ENCODE results near the gene TFB2M.

The TFB2M gene

DNA sequence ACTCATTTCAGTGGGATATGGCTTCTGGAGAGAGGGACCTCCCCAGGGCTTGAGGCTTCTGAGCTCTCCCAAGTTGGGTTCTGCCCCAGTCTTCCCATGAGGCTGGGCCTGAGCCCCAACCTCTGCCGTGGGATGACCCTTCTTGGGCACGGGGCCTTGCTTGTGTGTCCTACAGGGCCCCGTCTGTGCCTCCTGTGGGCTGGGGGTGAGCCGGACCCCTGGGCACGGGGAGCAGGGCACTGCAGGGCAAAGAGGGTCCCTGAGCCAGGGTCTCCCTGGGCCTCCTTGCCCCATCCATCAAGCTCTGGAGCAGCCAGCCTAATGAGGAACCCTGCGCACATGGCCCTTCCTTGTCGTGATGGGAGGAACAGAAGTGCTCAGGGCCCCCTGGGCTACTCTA is 53.8 kb downstream of the TFB2M start:
- DNase-seq, result no peak

DNA sequence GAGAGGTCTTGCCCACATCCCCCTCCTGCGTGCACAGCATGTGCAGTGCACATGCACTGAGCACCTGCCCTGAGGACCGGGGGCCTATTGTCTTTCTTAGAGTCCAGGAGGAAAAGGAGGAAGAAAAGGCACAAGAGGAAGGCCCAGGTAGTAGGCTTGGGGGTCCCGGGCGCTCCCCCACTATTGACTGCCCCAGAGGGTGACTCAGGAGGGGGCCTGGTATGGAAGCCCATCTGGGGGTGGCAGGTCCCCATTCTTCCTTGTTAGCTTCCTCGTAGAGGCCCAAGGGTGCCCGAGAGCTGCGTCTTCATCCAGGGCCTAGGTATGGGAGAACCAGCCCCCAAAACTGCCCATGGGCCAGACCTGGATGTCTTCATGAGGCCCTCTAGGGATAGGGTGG is 54.9 kb downstream of the TFB2M start:
- DNase-seq, result no peak

DNA sequence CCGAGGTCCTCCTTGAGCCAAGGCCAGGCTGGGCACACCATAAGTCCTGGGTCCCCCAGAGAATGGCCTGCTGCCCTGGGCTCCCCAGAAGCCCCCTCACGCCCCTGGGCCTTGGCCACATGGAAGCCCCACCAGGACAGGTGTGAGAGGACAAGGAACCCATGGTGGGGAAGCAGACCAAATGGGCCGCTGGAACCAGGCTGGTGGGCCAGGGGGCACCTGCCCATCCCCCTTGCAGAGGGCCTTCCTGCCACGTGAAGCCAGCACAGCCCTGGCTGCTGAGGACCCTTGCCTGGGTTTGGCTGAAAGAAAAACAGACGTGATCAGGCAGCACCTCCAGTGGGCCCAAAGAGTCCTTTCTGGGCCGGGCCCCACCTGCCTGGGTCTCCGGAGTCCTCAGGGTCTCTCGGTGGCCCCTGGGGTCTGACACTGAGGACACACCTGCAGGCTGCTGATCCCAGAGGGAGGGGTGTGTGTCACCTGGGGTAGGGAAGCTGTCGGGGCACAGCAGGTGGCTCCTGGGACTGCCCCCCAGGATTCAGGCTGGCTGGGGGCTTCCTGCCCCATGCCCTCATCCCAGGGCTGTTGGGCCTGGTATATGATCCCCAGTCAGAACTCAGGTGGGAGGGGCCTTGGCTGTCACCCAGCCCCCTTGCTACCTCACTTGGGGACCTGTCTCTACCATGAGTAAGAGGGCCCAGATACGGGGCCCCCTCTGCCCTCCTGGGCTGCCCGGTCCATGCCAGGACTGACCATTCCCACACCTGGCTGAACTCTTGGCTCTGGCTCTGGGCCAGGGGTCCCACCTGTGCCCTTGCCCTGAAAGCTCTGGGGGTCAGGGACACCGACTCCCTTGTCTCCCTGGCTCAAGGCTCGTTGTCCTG is 55.7 kb downstream of the TFB2M start:
- no peak for DNase-seq

DNA sequence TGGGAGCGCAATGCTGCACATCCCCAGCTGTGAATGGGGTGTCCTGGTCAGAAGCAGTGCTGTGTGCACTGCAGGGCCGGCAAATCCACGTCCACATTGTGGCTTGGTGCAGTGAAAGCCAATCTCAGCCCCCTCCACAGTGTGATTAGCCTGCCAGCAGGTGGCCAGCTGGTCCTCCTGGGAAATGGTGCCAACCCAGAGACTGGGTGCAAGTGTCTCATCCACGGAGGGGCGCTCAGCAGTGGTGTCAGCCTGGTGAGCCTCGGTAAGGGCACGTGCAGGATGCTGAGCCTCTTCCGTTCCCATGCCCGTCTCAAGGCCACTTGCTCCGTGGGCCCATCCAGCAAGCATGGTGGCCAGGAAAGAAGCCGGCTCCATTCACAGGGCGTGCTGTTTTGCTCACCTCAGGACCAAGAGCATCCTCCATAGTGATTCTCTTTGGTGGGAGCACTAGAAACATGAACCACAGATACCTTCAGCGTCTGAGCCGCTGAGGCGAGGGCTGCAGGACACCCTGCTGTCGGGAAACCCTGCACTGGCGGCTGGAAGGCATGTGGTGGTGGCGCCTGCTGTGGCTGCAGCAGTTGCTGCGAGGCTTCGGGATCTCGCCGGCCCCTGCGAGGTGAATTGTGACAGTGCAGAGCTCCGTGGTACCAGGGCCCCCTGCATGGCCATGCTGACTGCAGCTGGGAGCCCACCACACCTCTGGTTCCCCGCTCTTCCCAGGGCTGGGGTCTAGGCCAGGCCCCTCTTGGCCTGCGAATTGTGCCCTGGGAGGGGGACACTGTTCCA is 57.0 kb downstream of the TFB2M start:
- DNase-seq, result no peak

DNA sequence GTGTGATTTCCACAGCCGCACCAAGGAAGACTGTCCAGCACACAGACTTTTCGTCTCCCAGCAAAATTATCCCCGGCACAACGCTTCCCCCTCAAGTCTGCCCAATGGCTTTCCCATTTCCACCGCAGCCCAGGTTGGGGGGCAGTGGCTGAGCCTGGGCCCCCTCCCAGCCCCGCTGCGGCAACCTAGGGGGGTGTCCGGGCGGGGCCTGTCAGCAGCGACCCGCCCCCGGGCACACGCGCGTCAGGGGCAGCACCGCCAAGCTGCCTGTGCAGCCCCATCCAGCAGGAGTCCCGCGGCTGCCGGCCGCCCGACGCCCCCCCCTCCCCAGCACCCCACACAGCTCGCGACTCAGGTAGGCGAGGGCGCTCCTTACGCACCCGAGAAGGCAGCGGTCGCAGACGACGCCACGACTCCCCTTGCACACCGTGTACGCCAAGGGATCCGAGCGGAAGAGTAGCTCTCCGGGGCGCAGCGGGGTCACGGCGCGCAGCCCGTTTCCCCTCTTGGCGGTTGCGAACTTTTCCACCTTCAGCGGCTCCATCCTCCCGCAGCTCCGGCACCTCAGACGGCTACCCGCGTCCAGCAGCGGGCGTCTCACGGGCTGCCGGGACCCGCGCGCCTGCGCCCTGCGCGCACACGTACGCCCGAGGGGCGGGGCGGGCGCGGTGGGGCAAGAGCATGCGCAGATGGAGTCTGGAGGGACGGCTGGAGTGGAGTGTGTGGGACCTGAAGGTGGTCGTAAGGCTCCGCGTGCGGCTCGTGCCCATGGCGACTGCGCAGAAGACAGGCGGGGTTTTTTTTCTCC is 59.2 kb downstream of the TFB2M start, which contains the start of gene SMYD3:
TSS of gene SMYD3 (minus strand) at position 606 of the 808 bp plus-strand sequence.
- DNase-seq, result peak; percentile 93

DNA sequence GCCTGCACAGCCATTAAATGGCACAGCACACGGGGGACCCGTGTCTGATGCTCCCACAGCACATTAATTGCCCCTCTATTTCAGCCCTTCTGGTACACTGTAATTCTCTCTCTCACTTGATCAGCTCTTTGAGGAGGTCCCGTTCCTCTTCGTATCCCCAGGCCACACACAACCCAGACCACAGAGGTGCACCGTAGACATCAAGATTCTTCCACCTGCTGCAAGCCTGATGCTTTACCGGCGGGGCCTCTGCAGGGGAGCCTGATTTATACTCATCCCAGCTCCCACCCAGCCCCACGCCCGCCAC is 59.7 kb downstream of the TFB2M start:
- DNase-seq, result peak; percentile 62

DNA sequence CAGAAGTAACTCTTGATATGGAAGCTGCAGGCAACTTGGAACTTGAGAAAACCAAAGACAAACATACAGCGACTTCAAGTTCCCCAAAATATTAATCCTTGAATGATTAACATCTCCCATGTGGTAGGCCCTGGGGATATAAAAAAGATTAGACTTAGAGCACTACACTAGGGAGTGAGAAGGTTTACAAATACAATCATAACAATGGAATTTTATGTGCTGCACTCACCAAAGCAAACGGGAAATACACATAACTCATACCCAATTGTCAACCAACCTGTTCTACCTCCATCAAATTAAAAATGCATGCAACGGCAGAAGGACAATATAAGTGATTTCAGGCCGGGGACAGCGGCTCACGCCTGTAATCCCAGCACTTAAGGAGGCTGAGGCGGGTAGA is 62.7 kb downstream of the TFB2M start:
- no peak for DNase-seq

DNA sequence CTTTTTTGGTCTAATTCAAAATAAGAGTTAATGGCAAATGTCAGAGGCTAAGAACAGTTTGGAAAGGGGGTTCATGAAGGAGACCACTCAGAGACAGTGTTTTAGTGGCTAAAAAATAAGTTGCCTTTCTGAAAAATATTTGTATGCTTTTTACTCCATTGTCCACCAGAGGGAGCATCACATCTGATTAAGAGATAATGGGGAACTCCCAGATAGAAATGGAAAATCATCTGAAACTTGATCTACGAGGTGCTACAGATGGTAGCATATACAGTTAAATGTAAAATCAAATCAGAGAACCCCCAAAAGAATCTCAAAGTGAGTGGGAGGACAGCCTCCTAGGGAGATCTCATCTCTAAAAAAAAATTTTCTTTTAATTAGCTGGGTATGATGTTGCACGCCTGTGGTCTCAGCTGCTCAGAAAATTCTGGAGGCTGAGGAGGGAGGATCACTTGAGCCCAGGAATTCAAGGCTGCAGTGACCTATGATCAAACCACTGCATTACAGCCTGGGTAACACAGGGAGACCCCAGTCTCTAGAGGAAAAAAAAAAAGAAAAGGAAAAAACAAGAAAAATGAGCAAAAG is 68.6 kb downstream of the TFB2M start:
- DNase-seq, result peak; percentile 52

DNA sequence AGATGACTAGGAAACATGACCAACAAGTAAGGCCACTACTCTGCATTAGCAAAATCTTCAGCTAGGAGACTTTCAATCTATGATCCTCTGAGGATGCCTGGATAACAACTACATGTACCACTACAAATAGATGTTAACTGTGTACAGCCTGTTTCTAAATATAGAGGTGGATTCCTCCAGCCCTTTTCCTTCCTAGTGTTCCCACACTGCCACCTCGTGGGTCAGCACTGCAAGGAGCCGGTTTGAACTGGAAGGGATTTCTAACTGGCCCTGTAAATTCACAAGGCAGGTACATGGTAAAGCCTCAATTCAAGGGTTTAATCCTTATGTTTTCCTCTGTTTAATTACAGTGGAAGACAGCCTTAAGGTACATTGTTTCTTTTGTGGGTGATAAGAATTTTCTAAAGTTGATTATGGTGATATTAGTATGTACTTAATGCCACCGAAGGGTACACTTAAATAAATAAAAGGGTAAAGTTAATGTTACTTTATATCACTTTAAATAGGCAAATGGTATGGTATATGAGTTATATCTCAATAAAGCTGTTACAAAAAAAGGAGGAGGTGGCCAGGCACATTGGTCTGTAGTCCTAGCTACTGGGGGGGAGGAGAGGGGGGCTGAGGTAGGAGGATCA is 73.3 kb downstream of the TFB2M start:
- DNase-seq, result peak; percentile 70

DNA sequence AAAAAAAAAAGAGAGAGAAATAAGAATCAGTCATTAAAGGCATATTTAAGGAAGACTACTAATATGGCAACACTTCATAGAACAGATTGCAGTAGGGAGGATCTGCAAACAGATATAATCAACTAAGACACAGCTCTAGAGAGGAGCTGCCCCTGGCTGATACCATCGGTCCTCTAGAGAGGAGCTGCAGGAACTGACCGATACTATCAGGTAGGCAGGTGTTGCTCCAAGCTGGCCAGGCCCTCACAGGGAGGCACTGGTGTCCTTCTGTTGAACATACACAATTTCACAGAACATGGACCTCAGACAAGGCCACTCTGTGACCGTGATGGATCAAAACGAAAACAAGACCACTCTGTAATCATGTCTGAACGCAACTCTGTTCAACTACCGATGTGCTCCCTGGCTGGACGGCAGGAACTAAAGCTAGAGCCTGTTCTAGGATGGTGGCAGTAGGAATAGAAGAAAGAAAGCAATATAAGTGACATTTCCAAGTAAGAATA is 74.5 kb downstream of the TFB2M start:
- DNase-seq, result no peak
